ENCODE data around the gene PPP1R9B.
A peak's percentile ranks its signal among the peaks of the same experiment; 100 is the strongest.

The PPP1R9B gene

DNA sequence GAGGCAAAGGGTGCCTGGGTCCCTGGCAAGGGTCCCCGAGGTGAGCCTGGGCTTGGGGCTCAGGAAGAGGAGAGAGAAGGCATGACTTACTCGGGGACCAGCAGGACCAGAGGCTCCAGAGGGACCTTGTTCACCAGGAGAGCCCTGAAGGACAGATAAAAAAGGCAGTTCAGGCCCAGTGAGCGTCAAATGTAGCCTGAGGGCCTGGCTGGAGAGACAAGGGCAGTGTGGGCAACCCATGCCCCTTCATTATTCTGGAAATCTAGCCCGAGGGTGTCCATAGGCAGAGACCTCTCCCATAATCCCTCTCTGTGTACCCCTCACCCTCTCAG, 36.9 kb upstream of the PPP1R9B start:
- no peak for DNase-seq (ENCODE audit: low read depth)

DNA sequence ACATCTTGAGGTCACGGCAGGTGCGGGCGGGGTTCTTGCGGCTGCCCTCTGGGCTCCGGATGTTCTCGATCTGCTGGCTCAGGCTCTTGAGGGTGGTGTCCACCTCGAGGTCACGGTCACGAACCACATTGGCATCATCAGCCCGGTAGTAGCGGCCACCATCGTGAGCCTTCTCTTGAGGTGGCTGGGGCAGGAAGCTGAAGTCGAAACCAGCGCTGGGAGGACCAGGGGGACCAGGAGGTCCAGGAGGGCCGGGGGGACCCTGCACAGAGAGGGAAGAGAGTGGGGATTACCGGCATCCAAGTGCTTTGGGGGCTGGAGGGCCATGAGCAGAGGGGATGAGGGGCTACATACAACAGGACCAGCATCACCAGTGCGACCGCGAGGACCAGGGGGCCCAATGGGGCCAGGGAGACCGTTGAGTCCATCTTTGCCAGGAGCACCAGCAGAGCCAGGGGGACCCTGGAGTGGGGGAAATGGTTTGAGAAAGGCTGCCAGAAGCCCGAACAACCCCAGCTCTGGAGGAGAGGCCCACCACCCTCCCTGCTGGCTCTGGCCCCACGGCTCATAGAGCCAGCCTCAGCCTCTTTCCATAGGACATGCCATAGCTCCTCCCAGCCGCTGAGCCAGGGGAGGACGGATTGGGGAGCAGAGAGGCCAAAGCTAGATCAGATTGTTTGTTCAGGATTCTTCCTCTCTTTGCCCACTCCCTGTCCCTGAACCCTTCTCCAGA, 36.4 kb upstream of the PPP1R9B start:
- DNase-seq (ENCODE audit: low read depth), result no peak

- no peak for DNase-seq (ENCODE audit: low read depth)
Observed at GRCh38 chr17:50185631-50186471, 35.4 kb upstream of the PPP1R9B start.

DNA sequence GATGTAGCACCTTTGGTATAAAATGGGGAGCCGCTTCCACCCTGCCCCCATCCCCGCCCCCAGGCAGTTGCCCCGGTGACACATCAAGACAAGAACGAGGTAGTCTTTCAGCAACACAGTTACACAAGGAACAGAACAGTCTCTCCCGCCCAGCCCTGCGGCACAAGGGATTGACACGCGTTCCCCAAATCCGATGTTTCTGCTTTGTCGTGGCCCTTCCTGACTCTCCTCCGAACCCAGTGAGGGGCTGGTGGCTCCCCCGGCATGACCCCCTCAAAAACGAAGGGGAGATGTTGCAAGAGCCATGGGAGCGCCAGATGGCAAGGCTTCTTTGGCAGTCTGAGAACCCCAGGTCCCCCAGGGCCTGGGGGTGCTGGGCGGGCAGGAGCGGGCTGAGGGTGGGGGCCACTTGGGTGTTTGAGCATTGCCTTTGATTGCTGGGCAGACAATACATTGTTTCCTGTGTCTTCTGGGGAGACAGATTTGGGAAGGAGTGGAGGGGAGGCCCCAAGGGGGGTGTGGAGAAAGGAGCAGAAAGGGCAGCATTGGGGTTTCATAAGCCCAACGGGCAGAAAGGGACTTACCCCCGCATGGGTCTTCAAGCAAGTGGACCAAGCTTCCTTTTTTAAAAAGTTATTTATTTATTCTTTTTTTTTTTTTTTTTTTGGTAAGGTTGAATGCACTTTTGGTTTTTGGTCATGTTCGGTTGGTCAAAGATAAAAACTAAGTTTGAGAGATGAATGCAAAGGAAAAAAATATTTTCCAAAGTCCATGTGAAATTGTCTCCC, 34.3 kb upstream of the PPP1R9B start:
- DNase-seq (ENCODE audit: low read depth), result no peak

GRCh38 chr17:50184064-50184463, 33.6 kb upstream of the PPP1R9B start:
- DNase-seq (ENCODE audit: low read depth), result no peak

GRCh38 chr17:50183421-50183994, 33.0 kb upstream of the PPP1R9B start:
- DNase-seq (ENCODE audit: low read depth), result no peak

DNA sequence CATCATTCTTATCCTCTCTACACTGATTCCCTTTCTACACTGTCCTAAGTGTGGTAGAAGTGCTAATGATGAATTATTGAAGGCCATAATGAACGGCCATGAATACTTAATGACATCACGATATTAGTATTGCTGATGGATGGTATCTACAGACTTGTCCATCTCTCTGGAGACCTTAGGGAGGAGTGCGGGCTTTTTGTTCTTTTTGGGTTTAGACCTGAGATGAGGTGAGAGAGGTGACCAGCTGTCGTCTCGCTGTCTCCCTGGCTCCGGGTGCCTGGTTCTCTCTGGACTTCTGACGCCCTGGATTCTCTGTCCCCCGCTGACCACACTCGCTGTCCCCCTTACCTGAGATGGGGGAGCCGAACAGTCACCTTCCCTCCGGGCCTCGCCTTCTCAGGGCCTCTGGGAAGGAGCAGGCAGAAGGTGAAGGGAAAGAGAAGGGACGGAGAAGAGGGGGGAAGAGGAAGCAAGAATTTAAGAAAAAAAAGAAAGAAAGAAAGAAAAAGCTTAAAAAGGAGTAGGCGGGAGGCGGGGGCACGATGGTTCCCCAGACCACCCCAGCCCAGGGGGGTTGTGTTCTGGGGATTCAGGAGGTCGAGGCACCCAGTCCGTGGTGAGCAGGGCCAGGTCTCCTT, 32.4 kb upstream of the PPP1R9B start:
- DNase-seq (ENCODE audit: low read depth), result no peak

DNA sequence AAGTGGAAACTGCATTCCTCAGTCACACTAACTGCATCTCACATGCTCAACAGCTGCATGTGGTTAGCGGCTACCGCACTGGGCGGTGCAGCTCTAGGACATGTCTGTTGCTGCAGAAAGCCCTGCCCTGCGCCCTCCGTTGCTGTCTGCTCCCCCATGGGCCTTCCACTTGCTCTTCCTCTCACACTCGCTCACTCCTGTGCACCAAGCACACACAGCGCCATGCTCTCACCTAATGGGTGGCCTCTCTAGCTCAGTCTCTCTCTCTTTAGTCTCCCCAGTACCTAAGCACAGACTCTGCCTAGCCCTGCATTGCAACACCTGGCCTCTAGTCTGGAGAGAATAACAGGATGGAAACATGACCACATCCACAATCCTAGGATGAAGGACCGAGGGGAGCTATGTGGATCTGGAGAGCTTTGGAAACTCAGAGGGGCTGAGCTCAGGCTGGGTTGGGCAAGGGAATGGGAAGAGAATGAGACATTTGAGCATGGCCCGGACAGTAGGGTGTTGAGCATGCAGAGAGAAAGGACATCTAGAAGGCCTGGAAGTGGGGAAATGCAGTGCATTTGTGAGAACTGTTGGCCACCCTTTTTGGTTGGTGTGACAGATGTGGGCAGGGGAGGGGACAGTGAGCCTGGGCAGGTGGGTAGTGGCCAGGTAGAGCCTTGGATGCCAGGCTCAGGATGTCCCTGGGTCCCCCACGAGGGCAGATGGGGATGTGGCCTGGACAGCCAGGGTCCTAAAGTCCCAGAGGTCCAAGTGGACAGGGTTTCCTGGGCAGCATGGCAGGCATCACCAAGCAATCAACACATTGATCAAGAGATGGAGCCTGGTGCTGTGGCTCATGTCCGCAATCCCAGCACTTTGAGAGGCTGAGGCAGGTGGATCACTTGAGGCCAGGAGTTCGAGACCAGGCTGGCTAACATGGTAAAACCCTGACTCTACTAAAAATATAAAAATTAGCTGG, 31.4 kb upstream of the PPP1R9B start:
- no peak for DNase-seq (ENCODE audit: low read depth)

DNA sequence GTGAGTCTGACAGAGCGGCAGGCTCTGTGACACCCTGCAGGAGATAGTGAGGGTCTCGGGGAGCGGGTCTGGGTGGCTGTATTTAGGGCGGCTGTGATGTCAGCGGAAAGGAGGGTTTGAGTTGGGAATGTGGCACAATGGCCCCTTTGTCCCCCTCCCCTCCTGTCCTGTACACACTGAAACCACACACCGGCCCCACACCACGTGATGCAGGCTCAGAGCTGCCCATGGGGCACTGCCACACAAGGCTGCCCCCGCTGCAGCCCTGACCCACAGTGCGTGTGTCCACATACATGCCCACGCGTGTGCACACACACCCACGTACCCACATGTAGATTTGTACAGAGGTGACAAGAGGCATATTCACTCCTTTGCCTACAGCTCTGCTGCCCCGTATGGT, 30.7 kb upstream of the PPP1R9B start:
- DNase-seq (ENCODE audit: low read depth), result no peak

GRCh38 chr17:50180620-50181019, 30.1 kb upstream of the PPP1R9B start:
- no peak for DNase-seq (ENCODE audit: low read depth)

GRCh38 chr17:50180111-50180510, 29.6 kb upstream of the PPP1R9B start:
- no peak for DNase-seq (ENCODE audit: low read depth)

- DNase-seq (ENCODE audit: low read depth), result peak; percentile 22
Observed at GRCh38 chr17:50177983-50178834, 27.7 kb upstream of the PPP1R9B start.

DNA sequence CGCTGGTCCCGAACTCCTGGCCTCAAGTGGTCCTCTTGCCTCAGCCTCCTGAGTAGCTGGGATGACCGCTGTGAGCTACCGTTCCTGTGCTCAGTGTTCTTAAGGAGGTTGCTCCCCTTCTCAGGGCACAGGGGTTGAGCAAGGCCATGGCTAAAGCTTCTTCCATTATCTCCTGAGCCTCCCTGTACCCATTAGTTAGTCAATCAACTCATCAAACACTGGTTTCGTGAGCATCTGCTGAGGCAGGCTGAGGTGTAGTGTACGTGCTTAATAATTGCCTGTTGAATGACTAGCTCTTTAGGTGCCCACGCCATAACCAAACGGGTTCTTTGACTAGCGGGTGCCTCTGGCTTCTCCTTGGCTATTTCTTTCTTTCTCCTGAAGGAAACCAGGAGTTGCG, 27.0 kb upstream of the PPP1R9B start:
- no peak for DNase-seq (ENCODE audit: low read depth)

DNA sequence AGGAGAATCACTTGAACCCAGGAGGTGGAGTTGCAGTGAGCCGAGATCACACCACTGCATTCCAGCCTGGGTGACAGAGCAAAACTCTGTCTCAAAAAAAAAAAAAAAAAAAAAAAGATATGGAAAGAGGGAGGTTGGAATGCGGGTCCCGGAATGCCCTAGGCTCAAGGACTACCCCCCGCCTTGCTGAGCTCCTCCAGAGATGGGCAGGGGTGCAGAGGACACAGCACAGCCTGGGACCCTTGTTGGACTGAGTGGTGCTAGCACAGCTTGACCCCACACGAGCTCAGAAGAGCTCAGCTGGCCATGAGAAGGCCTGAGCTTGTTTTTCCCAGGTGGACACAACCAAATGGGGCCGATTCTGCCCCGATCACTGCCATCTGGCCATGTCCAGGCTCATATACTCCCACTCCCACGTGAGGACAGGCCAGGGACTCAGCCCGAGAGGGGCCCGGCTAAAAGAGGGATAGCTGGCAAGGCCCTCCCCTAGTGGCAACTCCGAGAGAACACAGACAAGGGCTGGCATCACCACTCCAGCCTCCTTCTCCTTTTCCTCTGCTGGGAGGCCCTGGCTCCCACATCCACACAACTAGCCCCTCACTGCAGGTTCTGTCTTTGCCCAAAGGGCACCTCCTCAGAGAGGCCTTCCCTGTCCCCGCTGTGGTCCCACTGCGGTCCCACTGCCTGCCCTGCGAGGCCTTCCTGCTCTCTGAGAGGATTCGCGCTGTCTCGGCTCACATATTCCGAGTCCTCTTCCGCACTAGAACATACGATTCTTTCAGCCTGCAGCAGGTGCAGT, 26.3 kb upstream of the PPP1R9B start:
- no peak for DNase-seq (ENCODE audit: low read depth)

DNA sequence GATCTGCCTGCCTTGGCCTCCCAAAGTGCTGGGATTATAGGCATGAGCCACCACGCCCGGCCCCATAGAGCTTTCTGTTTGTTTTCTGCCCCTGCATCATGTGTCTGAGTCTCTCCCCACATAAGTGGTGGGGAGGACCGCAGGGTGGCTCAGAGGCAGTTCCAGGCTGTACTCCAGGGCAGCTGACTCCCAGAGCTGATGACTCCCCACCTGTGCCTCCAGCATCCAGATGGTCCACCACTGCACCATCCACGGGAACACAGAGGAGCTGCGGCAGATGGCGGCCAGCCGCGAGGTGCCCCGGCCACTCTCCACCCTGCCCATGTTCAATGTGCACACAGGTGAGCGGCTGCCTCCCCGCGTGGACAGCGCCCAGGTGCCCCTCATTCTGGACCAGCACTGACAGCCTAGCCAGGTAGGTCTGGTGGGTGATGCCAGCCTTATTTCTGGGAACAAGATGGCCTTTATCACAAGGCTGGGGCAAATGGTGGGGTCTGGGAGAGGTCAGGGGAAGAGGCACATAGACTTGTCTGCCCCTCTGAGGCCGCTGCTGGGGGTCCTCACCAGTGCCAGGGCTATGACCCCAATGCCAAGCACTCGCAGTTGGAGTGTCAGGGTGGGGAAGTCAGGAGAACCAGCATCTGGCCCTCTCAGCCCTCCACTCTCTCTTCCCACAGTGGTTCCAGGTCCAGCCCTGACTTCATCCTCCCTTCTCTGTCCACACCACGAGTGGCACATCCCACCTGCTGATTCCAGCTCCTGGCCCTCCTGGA, 24.7 kb upstream of the PPP1R9B start:
- no peak for DNase-seq (ENCODE audit: low read depth)

- DNase-seq (ENCODE audit: low read depth), result no peak
Observed at GRCh38 chr17:50174444-50174843, 24.0 kb upstream of the PPP1R9B start.

DNA sequence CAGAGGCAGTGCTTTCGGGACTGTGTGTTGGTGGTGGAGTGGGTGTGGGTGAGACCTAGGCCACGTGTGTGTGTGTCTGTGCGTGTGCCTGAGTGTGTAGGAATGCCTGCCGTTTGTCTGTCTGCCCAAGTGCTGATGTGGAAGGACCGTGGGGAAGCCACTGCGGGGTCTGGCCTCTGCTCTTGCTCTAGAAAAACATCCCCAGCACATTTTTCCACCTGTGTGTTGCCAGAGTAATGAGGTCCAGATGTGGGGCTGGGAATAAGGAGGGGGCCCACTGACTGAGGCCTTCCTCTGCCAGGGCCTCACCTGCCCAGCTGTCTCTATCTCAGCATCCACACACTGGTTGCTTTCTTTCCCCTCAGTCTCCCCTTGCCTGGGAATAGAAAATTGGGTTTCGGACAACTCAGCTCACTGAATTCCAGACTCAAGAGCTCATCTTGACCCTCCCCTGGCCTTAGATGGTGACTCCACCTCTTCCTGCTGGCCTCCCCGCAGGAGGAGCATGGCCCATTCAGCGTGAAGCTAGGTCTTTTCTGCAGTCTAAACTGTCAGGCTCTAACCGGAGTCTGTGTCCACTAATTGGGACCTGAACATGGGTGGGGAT, 23.0 kb upstream of the PPP1R9B start:
- no peak for DNase-seq (ENCODE audit: low read depth)

GRCh38 chr17:50172936-50173334, 22.5 kb upstream of the PPP1R9B start:
- DNase-seq (ENCODE audit: low read depth), result no peak

Measured in activated gamma-delta T cell treated with anti-CD3 and anti-CD28 coated beads, Interleukin-2, amount 50 U/mL, for 16 hours (primary cell).